ENCODE data around the gene BRD8.
"Not testable (repeated sequence)": the region's sequence is repeated elsewhere in the genome, so short reads cannot be mapped to it uniquely, and the experiment has no call there.

Gene BRD8

GRCh38 chr5:138155977-138156376 is 22.5 kb downstream of the BRD8 start:
- DNase-seq = not testable (repeated sequence)

DNA sequence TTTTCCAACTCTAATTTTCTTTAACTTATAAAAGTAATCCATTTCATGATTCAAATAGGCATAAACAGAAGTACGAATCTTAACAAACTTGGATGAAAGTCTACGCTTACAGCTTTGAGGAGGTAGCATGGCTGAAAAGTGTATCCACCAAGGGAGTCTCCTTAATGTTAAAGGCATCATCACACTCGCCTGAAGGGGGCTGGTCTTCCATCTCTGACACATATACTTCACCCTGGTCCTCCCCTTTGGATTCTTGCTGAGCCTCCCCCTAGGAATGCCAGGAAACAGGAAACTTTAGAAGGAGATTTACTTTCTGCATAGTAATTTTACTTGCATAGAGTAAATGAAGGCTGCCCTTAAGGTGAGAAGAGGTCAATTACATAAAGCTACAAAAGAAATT is 28.9 kb downstream of the BRD8 start:
- DNase-seq = no peak

DNA sequence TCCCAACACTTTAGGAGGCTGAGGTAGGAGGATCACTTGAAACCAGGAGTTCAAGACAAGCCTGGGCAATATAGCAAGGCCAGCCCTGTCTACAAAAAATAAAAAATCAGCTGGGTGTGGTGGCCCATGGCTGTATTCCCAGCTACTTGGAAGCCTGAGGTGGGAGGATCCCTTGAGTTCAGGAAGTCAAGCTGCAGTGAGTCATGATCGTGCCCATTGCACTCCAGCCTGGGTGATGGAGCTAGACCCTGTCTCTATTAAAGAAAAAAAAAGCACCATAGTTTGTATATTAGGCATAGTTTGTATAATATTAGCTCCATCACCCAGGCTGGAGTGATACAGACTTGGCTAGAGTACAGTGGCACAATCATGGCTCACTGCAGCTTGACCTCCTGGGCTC is 29.6 kb downstream of the BRD8 start:
- no peak for DNase-seq

- not testable (repeated sequence) for DNase-seq
Measured at GRCh38 chr5:138143578-138143977, 34.9 kb downstream of the BRD8 start.

DNA sequence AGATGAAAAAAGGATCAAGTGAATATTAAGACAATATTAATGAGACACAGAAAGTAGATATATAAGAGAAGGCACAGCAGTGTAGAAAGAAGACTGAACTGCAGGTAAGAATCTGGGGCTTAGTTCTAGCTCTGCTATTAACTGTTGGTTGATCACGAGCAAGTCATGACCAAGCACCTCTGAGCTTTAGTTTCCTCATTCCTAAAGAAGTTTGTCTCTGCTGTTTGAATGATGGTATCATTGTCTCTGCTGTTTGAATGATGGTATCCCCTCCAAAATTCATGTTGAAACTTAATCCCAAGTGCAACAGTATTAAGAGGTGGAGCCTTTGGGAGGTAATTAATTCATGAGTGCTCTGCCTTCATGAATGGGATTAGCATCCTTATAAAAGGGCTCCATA is 36.7 kb downstream of the BRD8 start:
- no peak for DNase-seq

GRCh38 chr5:138140268-138140667 is 38.2 kb downstream of the BRD8 start:
- DNase-seq = no peak

DNA sequence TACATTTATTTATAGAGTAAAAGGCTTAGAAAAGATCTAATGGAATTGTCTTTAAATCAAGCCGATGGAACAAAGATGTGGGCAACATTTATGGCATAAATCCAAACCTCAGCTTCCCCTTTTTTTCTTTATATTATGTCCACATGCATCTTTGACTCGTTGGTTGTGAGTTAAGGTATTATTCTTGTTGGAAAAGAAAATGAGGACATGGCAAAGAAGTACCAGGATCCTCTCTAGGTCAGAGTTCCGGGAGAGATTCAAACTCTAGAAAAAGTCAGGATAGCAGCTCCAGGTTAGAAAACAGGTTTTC is 38.7 kb downstream of the BRD8 start:
- no peak for DNase-seq

- DNase-seq = no peak
Measured at GRCh38 chr5:138138949-138139780, 39.3 kb downstream of the BRD8 start, which contains the start of gene NME5. Gene NME5 (minus strand): TSS chr5:138139428. CDS start chr5:138138780, 648 bp downstream.

DNA sequence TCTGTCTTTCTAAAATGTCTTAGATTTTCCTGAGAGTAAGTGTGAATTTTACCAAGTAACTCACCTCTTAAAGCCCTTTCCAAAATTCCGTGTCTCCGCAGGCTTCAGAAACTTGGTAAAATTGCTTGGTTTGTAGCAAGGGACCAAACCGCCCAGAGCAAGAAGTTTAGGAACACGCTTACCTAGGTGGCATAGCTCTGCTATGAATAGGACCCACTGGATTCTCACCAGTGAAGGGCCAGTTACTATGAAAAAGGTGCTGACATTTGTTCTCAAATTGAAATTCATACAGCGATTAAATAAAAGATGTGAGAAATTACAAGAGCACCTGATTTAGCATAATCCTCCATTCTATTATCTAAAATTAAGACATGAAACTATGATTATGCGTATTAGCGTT is 45.9 kb downstream of the BRD8 start:
- DNase-seq = no peak

DNA sequence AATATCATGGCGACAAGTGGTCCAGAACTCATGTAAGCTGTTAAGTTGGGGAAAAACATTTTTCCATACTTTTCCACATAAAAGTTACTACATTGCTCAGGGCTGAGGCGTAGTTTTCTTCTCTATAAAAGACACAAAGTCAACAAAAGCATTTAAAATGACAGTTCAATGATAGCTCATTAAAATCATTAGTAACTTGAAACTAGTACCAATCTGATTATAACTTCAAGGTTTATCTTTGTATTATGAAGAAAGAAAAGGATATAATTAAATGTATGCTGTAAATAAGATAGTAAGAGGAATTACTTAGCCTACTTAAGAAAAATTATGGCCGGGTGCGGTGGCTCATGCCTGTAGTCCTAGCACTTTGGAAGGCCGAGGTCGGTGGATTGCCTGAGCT is 49.1 kb downstream of the BRD8 start:
- DNase-seq = no peak

- DNase-seq = no peak
Measured at GRCh38 chr5:138128334-138128733, 50.1 kb downstream of the BRD8 start.

- DNase-seq = no peak
Measured at GRCh38 chr5:138115254-138115653, 63.2 kb downstream of the BRD8 start.

DNA sequence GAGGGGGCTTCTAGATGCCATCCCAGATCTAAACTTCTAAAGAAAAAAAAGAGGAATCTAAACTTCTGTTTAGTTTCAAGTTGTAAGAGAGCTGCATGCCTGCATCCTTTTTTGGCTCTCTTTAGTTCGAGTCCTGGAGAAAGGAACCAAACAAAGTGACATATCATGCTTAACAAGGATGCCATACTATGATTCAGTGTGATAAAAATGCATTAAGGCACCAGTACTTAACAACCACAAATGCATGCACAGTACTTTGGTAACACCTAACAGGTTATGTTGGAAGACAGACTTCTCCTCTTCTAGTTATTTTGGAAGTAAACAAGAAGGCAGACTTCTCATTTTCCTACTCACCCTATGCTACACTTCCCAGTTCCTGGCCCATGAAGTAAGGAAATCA is 66.5 kb downstream of the BRD8 start:
- no peak for DNase-seq

- DNase-seq = no peak
Measured at GRCh38 chr5:138111181-138111580, 67.2 kb downstream of the BRD8 start.

- DNase-seq = no peak
Measured at GRCh38 chr5:138110266-138110963, 68.0 kb downstream of the BRD8 start.

GRCh38 chr5:138109463-138110265 is 68.8 kb downstream of the BRD8 start:
- no peak for DNase-seq

GRCh38 chr5:138107213-138107612 is 71.2 kb downstream of the BRD8 start:
- DNase-seq = no peak

- no peak for DNase-seq
Measured at GRCh38 chr5:138105709-138106108, 72.7 kb downstream of the BRD8 start.

DNA sequence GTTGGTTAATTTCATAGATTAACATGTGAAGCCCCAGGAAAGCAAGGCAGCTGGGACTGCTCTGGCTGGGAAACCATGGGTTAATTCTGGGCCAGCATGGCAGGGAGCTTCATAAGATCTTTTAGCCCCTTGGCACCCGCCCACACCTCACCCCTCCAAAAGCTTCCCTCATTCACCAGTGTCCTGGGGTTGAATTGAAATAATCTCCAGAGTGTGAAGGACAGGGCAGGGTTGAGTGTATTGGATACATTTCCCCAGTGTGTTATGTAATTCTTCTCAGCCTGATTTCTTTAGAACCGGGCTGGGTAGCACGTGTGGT is 75.2 kb downstream of the BRD8 start:
- no peak for DNase-seq

DNA sequence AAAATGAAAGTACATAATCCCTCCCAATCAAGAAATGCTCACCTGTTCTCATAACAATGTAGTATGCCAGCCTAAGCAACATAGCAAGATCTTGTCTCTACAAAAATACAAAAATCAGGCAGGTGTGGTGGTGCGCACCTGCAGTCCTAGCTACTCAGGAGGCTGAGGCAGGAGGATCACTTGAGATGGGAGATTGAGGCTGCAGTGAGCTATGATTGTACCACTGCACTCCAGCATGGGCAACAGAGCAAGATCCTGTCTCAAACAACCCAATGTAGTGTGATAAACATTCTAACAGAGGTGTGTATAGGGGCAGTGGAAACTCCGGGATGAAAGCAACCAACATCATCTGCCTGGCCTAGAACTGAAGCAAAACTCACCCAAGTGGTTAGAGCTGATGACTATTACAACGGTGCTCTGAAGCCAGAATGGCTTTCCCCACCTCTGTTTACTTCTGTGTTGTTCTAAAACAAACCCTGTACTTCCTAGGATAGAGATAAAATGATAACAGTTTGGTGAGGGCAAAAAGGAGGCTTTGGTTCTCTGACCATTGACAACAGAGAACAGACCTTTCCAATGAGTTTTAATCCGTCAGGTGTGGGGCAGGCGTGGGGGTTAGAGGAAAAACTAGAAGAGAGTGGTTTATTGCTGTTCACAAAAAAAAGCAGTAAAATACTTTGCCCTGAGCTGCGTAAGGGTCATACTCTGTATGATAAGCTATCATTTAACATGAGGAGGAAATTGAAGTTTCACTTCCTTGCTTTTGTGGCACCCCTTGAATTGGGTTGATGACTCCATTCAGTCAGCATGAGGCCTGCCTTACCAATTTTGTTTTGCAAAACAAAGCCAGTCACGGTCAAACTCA is 75.7 kb downstream of the BRD8 start:
- no peak for DNase-seq

- DNase-seq = no peak
Measured at GRCh38 chr5:138096997-138097828, 81.2 kb downstream of the BRD8 start.

GRCh38 chr5:138096363-138096762 is 82.1 kb downstream of the BRD8 start:
- no peak for DNase-seq

Data from central memory CD4-positive, alpha-beta T cell (primary cell).